ENCODE data around the gene LRFN5.
"Not testable (repeated sequence)": the region's sequence is repeated elsewhere in the genome, so short reads cannot be mapped to it uniquely, and the experiment has no call there.

Gene LRFN5

DNA sequence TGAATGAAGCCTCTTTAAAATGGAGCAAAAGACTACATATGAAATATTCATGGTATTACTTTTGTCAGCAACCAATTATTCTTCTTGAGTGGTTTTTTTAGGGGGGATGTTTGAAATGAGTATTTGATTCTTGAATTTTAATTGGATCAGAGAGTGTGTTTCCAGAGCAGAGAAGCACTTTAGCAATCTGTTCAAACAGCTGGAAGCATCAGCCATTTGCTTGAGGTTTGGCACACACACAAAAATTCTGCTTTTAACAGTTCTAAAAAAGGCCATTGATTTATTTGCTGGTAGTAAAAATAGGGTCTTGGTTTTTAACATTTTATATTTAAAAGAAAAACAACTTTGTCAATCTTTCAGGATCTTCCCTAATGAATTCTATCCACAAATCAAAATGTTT, 292.7 kb downstream of the LRFN5 start:
- no peak for DNase-seq (ENCODE audit: low spot score)

DNA sequence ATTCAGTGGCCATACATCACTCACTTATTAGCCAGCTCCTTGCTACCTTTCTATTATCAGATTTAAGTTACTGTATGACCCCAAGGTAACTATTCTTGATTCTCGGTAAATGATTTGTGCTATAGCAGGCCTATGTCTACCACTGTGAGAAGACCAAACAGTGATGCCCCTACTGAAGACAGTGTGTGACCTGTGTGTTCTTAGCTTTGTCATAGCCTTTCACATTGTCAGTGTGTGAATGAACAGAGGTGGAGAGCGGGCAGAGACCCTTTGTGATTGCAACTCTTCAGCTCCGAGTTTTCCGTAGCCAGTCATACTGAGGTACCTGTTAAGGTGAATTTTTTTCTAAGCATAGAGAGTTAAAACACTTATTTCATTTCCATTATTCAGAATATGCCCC, 294.0 kb downstream of the LRFN5 start:
- no peak for DNase-seq (ENCODE audit: low spot score)

GRCh38 chr14:41901089-41901488, 294.4 kb downstream of the LRFN5 start:
- no peak for DNase-seq (ENCODE audit: low spot score)

- no peak for DNase-seq (ENCODE audit: low spot score)
Observed at GRCh38 chr14:41905394-41905964, 298.8 kb downstream of the LRFN5 start.

- DNase-seq (ENCODE audit: low spot score): not testable (repeated sequence)
Observed at GRCh38 chr14:41911155-41911554, 304.5 kb downstream of the LRFN5 start.

GRCh38 chr14:41913398-41913797, 306.7 kb downstream of the LRFN5 start:
- DNase-seq (ENCODE audit: low spot score): no peak

DNA sequence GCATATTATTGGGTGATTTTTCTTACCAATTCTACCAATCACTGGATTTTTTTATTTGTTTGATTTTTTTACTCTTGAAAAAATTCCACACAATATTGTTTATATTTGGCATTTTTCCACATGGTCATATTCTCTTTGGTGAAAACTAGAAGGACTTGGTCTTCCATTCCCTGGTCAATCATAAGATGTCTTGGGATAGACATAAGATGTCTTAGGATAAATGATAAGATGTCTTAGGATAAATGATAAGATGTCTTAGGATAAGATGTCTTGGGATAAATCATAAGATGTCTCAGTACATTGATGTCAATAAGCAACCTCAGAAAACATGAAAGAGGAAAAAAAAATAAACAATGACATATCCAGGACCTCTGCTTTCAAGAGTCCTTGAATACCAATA, 309.1 kb downstream of the LRFN5 start:
- DNase-seq (ENCODE audit: low spot score): no peak

- no peak for DNase-seq (ENCODE audit: low spot score)
Observed at GRCh38 chr14:41916313-41916712, 309.6 kb downstream of the LRFN5 start.

GRCh38 chr14:41925409-41925808, 318.7 kb downstream of the LRFN5 start:
- DNase-seq (ENCODE audit: low spot score): no peak

DNA sequence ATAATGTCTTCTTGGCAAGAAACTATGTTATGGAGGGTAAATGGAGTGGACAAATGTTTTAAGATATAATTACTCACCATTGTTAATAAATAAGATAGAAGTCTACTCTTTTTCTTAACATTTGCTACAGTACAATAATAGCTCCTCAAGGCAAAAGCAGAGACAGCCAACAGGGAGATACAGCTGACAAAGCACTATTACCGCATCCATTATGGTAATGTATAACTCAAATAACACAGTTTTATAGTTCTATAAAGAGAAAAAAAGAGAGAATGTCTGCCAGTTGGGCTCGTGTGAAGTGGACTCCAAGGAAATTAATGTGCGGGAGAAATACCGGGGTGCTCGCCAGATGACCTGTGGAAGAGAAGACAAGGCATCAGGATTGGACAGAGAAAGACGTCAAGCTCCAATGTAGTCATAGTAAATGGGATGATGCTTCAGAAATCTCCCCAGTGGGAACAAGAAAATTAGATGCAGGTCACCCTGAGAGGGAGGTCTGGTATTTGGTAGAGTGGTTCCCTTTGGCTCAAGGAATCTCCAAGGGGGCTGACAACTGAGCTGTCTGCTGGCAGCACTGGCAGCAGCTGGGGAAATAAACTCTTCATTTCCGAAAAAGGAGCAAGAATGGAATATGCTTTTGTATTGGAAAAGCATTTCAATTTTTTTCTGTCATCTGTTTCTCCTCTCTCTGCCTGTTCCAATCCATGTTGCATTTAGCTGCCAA, 343.9 kb downstream of the LRFN5 start:
- DNase-seq (ENCODE audit: low spot score): no peak

Data from kidney capillary endothelial cell (primary cell).